Prostate gland (tissue), 2 donors: Measurements from ENCODE around the gene GNG8.

Experiments
- POLR2A ChIP-seq: fragments of 450-650 bp; IDR thresholded peaks from one replicate; pipeline ENCODE4 v1.6.1; 2016; ENCODE audit warnings: antibody characterized with exemption, mild to moderate bottlenecking
- POLR2AphosphoS5 ChIP-seq: sonication (generic); formaldehyde crosslinking; IDR thresholded peaks from one replicate; pipeline ENCODE4 v1.6.1; 2017; ENCODE audit warnings: antibody characterized with exemption
- TF ChIP-seq, protein P1 (sequence below), 4 experiments: fragments of 200-600 bp in 2 of 4; fragments of 450-650 bp in 2 of 4; sonication (generic) in 2 of 4; IDR thresholded peaks; 1 replicate in 3 of 4; 2 replicates in 1 of 4; pipeline ENCODE4 v1.5.1; 2016 to 2019; ENCODE audit warnings: antibody characterized with exemption in 4 of 4, mild to moderate bottlenecking in 2 of 4, moderate library complexity in 2 of 4

DNA sequence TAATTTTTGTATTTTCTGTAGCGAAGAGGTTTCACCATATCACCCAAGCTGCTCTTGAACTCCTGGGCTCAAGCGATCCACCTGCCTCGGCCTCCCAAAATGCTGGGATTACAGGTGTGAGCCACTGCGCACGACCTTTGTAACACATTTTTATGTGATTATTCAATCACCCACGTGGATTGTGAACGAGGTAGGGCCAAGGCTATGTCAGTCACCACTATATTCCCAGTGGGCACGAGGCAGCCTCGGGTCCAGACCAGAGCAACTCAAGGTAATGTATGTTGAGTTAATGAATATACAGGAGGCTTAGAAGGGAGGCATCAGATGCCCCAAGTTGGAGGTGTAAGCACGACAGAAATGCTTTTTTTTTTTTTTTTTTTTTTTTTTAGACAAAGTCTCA, 20.0 kb downstream of the GNG8 start:
- TF ChIP-seq, protein P1, sequence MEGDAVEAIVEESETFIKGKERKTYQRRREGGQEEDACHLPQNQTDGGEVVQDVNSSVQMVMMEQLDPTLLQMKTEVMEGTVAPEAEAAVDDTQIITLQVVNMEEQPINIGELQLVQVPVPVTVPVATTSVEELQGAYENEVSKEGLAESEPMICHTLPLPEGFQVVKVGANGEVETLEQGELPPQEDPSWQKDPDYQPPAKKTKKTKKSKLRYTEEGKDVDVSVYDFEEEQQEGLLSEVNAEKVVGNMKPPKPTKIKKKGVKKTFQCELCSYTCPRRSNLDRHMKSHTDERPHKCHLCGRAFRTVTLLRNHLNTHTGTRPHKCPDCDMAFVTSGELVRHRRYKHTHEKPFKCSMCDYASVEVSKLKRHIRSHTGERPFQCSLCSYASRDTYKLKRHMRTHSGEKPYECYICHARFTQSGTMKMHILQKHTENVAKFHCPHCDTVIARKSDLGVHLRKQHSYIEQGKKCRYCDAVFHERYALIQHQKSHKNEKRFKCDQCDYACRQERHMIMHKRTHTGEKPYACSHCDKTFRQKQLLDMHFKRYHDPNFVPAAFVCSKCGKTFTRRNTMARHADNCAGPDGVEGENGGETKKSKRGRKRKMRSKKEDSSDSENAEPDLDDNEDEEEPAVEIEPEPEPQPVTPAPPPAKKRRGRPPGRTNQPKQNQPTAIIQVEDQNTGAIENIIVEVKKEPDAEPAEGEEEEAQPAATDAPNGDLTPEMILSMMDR (IDR thresholded peaks at IDR 0.05) = no peak
- no peak for TF ChIP-seq POLR2AphosphoS5
- no peak for TF ChIP-seq POLR2A
